ENCODE measurements around the gene JSRP1.

DNA sequence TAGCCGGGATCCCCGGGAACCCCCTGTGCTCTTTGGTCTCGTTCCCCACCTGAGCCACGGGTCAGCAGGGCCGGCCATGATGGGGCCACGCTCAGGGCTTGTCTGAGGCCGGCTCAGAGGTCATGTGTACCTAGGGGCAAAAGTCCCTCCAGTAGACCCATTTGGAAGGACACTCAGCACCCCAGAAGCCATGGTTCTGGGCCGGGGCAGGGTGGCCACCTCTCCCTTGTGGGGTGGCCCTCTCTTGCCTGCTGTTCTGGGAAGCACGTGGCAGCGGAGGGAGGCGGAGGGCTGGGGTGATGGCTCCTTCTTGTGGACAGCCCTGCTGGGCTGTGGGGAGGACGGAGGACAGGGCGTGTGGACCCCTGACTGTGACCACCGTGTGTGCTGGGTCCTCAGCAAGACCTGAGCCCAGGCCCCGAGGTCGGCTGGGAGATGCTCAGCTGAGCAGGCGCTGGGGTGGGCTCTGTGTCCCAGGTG is 32.2 kb upstream of the JSRP1 start:
- TF ChIP-seq, protein P1, sequence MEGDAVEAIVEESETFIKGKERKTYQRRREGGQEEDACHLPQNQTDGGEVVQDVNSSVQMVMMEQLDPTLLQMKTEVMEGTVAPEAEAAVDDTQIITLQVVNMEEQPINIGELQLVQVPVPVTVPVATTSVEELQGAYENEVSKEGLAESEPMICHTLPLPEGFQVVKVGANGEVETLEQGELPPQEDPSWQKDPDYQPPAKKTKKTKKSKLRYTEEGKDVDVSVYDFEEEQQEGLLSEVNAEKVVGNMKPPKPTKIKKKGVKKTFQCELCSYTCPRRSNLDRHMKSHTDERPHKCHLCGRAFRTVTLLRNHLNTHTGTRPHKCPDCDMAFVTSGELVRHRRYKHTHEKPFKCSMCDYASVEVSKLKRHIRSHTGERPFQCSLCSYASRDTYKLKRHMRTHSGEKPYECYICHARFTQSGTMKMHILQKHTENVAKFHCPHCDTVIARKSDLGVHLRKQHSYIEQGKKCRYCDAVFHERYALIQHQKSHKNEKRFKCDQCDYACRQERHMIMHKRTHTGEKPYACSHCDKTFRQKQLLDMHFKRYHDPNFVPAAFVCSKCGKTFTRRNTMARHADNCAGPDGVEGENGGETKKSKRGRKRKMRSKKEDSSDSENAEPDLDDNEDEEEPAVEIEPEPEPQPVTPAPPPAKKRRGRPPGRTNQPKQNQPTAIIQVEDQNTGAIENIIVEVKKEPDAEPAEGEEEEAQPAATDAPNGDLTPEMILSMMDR (conservative IDR thresholded peaks at IDR 0.05; ENCODE audit: low read length), result no peak
- TF ChIP-seq EZH2phosphoT487 (IDR thresholded peaks at IDR 0.05; ENCODE audit: borderline replicate concordance, low read depth, low read length), result no peak
